ENCODE results near the gene CHRDL2.

- TF ChIP-seq CTCF (conservative IDR thresholded peaks at IDR 0.05 in 1 of 2, IDR thresholded peaks at IDR 0.05 in 1 of 2; ENCODE audit: low read depth in 1 of 2, low read length in 2 of 2): no peak
- TF ChIP-seq EZH2 (IDR thresholded peaks at IDR 0.05; ENCODE audit: low read length, missing control alignments): no peak
Measured at GRCh38 chr11:74687237-74688023, 43.8 kb downstream of the CHRDL2 start.
